ENCODE measurements around the gene CLEC4M.
A peak's percentile ranks its signal among the peaks of the same experiment; 100 is the strongest.
"Not testable (repeated sequence)": the region's sequence is repeated elsewhere in the genome, so short reads cannot be mapped to it uniquely, and the experiment has no call there.

The CLEC4M gene

GRCh38 chr19:7778081-7778480, 15.0 kb downstream of the CLEC4M start:
- no peak for DNase-seq

- no peak for DNase-seq
Observed at GRCh38 chr19:7779631-7780486, 16.8 kb downstream of the CLEC4M start.

GRCh38 chr19:7781157-7781556, 18.1 kb downstream of the CLEC4M start:
- no peak for DNase-seq

- DNase-seq: no peak
Observed at GRCh38 chr19:7783991-7784423, 21.0 kb downstream of the CLEC4M start.

- DNase-seq: no peak
Observed at GRCh38 chr19:7784856-7785255, 21.8 kb downstream of the CLEC4M start.

- DNase-seq: no peak
Observed at GRCh38 chr19:7787141-7787540, 24.1 kb downstream of the CLEC4M start.

GRCh38 chr19:7787602-7788177, 24.6 kb downstream of the CLEC4M start:
- no peak for DNase-seq

- DNase-seq: no peak
Observed at GRCh38 chr19:7788178-7788932, 25.3 kb downstream of the CLEC4M start.

GRCh38 chr19:7788933-7789323, 25.9 kb downstream of the CLEC4M start:
- DNase-seq: no peak

- no peak for DNase-seq
Observed at GRCh38 chr19:7789447-7789846, 26.4 kb downstream of the CLEC4M start.

GRCh38 chr19:7790416-7790815, 27.4 kb downstream of the CLEC4M start:
- no peak for DNase-seq

- no peak for DNase-seq
Observed at GRCh38 chr19:7792281-7792680, 29.2 kb downstream of the CLEC4M start.

- not testable (repeated sequence) for DNase-seq
Observed at GRCh38 chr19:7792701-7793100, 29.7 kb downstream of the CLEC4M start.

- no peak for DNase-seq
Observed at GRCh38 chr19:7793493-7793892, 30.4 kb downstream of the CLEC4M start.

- DNase-seq: no peak
Observed at GRCh38 chr19:7795555-7796161, 32.6 kb downstream of the CLEC4M start.

GRCh38 chr19:7799640-7800355, 36.8 kb downstream of the CLEC4M start:
- DNase-seq: peak; percentile 73

- DNase-seq: no peak
Observed at GRCh38 chr19:7801020-7801570, 38.1 kb downstream of the CLEC4M start.

- no peak for DNase-seq
Observed at GRCh38 chr19:7806234-7806633, 43.2 kb downstream of the CLEC4M start.

GRCh38 chr19:7806876-7807275, 43.8 kb downstream of the CLEC4M start:
- no peak for DNase-seq

GRCh38 chr19:7808108-7808507, 45.1 kb downstream of the CLEC4M start:
- no peak for DNase-seq

GRCh38 chr19:7811989-7812388, 48.9 kb downstream of the CLEC4M start:
- DNase-seq: no peak

GRCh38 chr19:7815325-7815724, 52.3 kb downstream of the CLEC4M start:
- DNase-seq: no peak
